ENCODE results near the gene MLX. TPM values are rescaled to one million over a fixed set of nuclear protein-coding genes. Genes with fewer than 3 reads are reported as not detected.

MLX gene
- total RNA-seq, 1 donor from 2014 or later, result 69.6 TPM

GRCh38 chr17:42573095-42573494, 6.2 kb downstream of the MLX start:
- intact Hi-C loops (cut with micrococcal nuclease), result no loop called here

DNA sequence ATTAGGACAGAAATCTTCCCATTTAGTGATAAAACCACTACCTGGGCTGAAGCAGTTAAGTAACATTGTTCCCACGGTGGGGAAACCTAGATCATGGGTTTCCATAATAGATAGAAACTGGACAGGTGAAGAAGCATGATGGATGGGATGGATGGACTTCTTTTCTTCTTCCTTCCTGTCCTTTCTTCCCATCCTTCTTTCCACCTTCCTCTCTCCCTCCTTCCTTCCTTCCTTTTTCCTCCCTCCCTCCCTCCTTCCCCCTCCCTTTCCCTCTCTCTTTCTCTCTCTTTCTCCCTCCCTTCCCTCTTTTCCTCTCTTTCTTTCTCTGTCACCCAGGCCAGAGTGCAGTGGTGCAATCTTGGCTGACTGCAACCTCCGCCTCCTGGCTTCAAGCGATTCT, 7.6 kb downstream of the MLX start:
- intact Hi-C loops (cut with micrococcal nuclease), result no loop called here

- intact Hi-C loops (cut with micrococcal nuclease), result loop anchor here (1.0 to 2.0 kb wide), 2 partner anchors 10 to 14 kb away; partner anchors contain the start of genes COASY and MLX
These were observed 10.2 kb downstream of the MLX start for GRCh38 chr17:42577140-42577531.

- intact Hi-C loops (cut with micrococcal nuclease), result loop anchor here (1.0 to 2.0 kb wide), 5 partner anchors 10 to 186 kb away; partner anchors contain the start of genes COASY, MLX, RETREG3 and TUBG1
These were observed 10.8 kb downstream of the MLX start, which contains the start of gene PSMC3IP for GRCh38 chr17:42577532-42578281. Gene PSMC3IP (minus strand): TSS chr17:42577729. CDS start chr17:42577686, 43 bp downstream.

- intact Hi-C loops (cut with micrococcal nuclease), result loop anchor here (1.0 kb wide), 3 partner anchors 31 to 185 kb away; partner anchors contain the start of genes RETREG3 and TUBG1
These were observed 11.5 kb downstream of the MLX start for GRCh38 chr17:42578282-42578869.

DNA sequence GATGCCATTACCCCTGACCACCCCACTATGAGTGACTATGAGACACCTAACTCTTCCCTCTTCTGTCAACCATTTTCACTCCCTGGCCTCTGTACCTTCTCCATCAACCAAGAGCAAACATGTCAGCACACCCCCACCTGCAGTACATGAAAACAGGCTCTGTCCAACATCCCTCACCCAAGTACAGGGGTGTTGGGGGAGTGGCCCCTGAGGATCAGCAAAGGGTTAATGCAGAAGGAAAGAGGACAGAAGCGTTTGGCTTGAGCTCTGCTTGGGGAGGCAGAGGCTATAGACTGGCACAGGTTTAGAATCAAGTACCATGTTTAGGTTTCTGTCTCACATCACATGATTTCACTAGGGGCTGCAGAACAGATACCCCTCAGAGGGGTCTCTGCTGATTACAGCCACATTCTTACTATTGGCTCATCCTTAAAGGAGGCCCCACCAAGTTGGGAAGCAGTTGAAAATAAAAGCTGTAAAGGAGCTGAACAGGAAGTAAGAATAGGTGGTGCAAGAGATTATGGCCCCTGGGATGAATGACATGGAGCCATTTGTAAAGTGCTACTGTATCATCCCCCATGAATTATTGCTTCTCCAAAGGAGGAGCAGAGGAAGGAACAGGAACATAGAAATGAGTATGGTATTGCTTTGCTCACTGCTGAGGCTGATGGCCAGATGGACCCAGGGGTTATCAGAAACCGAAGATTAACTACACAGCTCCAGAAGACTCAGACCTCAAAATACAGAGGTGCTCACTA, 13.1 kb downstream of the MLX start:
- intact Hi-C loops (cut with micrococcal nuclease), result no loop called here

DNA sequence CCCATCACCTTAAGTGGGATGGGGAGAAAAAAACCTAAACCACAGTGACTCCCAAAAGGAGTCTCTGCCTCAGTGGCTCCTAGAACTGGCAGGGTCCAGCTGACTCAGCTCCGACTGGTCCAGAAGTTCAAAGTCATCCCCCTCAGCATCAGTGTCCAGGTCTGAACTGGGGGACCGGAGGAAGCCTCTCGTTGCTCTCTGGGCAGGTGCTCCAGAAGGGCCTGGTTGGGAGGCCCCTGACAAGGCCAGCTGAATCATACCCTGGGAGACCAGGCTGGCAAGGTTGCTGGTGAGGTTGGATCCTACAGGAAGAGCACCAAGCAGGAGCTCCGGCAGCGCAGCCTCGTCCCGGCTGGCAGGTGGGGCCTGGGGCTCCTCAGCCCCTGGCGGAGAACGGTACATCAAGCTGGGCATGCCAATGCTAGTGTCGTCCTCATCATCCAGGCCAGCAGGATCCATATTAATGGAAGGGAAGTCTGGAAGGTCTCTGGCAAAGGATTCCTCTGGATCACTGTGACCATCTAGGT, 14.9 kb downstream of the MLX start:
- intact Hi-C loops (cut with micrococcal nuclease), result no loop called here

DNA sequence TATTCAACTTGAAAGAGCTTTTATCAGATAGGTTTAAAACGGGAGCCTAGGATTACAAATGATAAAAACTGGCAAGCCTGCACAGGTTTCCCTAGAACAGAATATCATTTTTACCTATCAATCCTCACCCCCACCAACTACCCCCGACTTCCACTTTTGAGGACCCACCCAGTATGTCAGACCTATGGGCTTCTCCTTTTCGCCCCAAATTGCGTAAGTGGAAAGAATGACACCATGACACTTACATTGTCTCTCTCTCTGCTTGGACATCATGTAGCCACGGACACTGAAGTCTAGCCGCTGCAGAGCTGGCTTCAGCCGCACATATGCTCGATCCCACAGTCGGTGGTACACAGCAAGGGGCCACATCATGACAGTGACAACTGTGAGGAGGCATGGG, 18.0 kb downstream of the MLX start:
- intact Hi-C loops (cut with micrococcal nuclease), result no loop called here

GRCh38 chr17:42585353-42585752, 18.5 kb downstream of the MLX start:
- intact Hi-C loops (cut with micrococcal nuclease), result no loop called here

DNA sequence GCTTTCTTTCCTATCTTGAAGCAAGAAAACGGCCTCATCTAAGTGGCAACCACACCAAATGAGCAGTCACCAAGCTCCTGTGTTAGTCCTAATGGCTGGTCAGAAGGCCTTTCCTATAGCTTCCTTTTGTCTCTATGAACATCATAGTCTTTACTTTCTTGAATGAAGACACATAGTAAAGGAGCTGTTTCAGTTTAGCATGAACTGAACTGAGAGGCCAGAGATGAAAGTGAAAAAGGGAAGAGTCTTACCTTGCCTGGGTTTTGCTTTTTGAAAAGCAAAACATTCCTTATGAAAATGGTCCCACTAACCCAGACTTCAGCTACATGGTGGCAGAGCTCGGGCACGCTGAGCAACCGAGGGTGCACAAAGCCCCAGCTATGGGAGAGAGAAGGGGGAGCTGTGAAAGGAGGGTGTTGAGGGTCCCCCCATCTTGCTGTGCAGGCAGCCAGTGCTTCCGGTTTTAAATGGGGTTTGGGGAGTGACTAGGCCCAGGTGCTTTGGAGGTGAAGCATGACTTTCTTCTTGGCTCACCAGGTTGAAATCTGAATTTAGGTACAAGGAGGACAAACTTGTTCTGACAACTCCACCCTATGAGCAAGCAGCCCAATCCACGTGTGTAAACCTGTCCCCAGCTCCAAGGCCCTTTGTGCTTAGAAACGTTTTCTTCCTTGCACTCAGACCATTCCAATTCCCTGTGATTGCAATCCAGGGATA, 19.8 kb downstream of the MLX start:
- intact Hi-C loops (cut with micrococcal nuclease), result no loop called here

DNA sequence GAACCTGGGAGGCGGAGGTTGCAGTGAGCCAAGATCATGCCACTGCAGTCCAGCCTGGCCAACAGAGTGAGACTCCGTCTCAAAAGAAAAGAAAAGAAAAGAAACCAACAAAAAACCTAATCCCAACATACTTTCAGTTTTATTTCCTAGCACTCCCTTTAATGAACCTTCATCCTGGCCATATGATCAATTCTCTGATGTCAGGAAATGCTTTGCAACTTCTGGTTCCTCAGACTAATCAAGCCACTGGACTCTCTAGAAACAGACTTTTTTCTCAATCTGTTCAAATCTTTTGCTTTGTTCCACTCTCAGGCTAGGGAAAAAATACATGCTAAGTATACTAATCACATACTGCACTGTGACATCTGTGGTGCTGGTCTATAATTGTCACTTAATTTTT, 24.0 kb downstream of the MLX start:
- intact Hi-C loops (cut with micrococcal nuclease), result no loop called here

GRCh38 chr17:42591411-42591810, 24.5 kb downstream of the MLX start:
- intact Hi-C loops (cut with micrococcal nuclease), result no loop called here

DNA sequence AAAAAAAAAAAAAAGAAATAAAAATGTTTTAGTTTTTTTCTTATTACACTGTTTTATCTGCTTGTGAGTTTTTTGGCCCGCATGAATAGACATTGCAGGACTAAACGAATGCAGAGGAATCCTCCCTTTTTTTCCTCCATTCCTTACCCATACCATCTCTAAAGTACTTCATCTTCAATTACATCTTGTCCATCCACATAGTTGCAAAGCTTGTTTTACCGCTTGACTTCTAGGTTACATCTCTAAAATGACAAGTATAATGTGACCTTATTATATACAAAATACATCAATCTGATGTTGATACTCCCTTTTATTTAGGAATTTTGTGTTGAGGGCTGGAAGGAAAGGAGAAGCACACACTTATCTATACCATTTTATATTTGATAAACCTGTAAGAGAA, 29.5 kb downstream of the MLX start:
- intact Hi-C loops (cut with micrococcal nuclease), result no loop called here

- intact Hi-C loops (cut with micrococcal nuclease), result no loop called here
These were observed 32.0 kb downstream of the MLX start for GRCh38 chr17:42598905-42599304.

DNA sequence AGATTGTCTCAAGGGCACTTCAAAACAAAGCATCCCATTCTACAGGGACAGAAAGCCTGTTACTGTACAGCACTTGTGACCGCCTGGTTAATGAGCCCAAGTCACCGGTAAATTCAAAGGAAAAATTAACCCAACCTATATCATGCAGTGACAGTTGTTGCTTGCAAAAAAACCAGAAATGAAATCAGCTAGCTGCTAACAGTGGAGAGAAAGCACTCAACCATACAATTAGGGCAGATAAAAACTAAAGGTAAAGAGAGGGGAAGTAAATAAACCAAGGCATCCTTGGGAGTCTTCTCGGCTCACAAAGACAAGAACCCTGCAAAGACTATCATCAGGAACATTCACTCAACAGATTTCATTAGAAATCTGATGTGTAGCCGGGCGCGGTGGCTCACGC, 36.4 kb downstream of the MLX start:
- intact Hi-C loops (cut with micrococcal nuclease), result no loop called here

DNA sequence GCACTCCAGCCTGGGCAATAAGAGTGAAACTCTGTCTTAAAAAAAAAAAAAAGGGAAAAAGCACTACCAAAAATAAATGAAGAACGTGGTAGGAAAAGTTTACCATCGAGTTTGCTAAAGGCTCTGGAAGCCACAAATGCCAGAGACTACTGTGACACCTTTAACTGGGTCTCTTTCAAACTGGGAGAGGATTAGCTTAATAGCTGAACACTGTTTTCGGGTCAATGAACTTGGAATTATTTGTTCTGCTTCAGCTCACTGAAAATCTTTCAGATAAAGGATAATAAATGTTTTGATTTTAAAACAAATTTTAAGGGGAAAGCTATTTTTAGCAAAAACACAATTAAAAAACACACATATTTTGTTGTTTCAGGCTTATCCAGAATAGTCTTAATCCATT, 40.9 kb downstream of the MLX start:
- intact Hi-C loops (cut with micrococcal nuclease), result loop anchor here (2.0 kb wide), 2 partner anchors 53 to 137 kb away; partner anchors contain the start of gene EZH1

DNA sequence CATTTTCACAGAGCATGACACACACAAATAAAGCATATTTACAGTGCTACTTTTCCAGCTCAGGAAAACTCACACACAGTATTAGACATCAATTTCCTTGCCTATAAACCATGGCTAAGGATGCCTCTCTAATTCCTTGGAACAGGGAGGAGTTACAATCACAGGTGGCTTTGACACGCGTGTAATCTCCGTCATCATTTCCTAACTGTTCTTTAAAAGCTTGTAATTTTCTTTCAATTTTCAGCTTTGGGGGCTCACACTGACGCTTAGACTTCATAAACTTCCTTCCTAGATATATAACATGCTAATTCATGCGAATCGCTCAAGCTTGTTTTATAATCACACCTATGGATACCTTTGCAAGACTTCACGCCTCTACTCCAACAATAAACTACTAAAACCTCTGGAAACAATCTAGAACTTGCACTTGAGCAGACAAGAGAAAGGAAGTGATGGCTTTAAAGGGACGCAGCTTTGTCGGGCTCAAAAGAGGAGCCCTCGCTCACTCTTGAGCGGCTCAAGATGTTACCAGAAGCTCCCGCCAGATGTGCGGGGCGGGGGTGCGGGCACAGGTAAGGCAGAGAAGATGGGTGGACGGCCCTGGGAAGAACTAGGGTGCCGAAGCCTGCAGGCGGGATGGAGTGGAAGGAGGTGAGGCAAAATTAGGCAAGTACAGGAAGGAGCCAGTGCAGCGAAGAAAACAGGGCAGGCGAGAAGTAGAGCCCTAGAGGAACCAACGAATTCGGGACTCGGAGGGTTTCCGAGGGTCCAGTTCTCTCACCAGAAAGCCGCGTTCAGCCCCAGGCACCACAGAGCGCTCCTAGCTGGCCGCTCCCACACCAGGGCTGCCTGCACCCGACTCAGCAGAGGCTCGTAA, 41.6 kb downstream of the MLX start:
- intact Hi-C loops (cut with micrococcal nuclease), result loop anchor here (1.0 to 2.0 kb wide), 4 partner anchors 30 to 136 kb away; partner anchors contain the start of gene EZH1

DNA sequence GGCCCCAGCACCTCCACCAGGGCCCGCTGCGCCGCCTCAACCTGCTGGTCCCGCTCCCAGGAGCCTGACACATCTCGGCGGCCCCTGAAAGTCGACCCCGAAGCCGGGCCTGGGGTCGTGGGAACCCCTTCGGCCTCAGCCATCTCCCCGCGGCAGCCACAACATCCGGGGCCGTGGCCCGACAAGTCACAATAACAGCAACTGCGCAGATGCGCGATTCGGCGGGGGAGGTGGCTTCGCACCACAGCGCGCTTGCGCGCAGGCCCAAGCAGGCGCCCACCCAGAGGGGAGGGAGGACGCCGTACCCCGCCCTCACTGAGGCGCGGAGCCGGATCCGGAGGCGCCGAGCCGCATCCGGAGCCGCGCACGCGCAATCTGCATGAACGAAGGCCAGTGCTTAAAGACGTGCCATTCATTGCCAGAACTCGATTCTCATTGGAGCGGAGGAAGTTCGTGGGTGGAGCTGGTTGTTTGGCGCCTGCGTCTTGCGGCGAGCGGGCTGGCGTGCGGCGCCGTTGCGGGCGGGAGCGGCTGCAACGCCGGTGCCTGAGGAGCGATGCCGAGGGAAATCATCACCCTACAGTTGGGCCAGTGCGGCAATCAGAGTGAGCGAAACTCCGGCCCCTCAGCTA, 42.4 kb downstream of the MLX start, which contains the start of the genes RETREG3 and TUBG1:
Gene RETREG3, minus strand, starts transcription at position 193 of the 632 bp plus-strand sequence. Its CDS starts 50 bp downstream, at position 143.
Gene TUBG1, plus strand, starts transcription at position 502 of the 632 bp plus-strand sequence. Its CDS starts 55 bp downstream, at position 557.
- intact Hi-C loops (cut with micrococcal nuclease), result loop anchor here (1.0 to 2.0 kb wide), 4 partner anchors 31 to 136 kb away; partner anchors contain the start of gene EZH1
